Measurements from ENCODE around the gene TMEM131L. TPM values are rescaled to one million over a fixed set of nuclear protein-coding genes. Genes with fewer than 3 reads are reported as not detected.

The TMEM131L gene
- polyA plus RNA-seq, 1 donor (not counting 4 experiments of a cell fraction or from before 2014, with no cell fraction given): 10.3 TPM

- H3K4me1 ChIP-seq (ENCODE audit: control insufficient read depth, extremely low read depth, insufficient read depth, low read length): peaks cover 17% of the 10 kb centered on the region
These were observed 129.9 kb downstream of the TMEM131L start for GRCh38 chr4:153595894-153596601.

DNA sequence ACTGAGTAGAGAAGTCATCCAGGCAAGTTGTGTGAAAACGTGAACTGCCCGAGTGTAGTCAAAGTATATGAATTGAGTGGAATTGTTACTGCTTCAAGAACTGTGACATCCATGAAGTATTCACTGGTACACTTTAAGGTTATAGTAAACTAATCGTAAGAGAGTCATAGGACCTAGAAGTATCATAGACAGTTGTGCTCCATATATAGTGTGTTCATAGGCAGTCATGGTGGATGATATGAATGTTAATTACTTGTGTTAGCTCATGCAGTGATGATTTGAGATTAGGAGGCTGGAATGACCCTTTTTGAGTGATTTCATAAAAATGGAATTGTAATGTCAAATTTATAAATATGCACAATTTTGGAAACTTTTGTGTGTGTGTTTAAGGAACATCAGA lies 136.6 kb downstream of the TMEM131L start:
- dilution Hi-C loops (cut with MboI; ENCODE audit: extremely low pct_ligation_motif_present, low sequenced_read_pairs): no loop called here
- Histone ChIP-seq H3K79me2 (ENCODE audit: control insufficient read depth, insufficient read depth, low read length) (no peaks in the 10 kb centered on the region), H3K9me3 (ENCODE audit: control insufficient read depth, low read depth, low read length) (no peaks in the 10 kb centered on the region), H3K4me1 (ENCODE audit: control insufficient read depth, extremely low read depth, insufficient read depth, low read length) (no peaks in the 10 kb centered on the region), H3K36me3 (ENCODE audit: control insufficient read depth in 2 of 2, extremely low read depth in 1 of 2, insufficient read depth in 2 of 2, low read length in 2 of 2) (peaks cover 7 to 15% of the 10 kb centered on the region in 2 experiments), H3K4me3 (ENCODE audit: control insufficient read depth in 2 of 3, extremely low read depth in 1 of 3, insufficient read depth in 2 of 3, low read depth in 1 of 3, low read length in 3 of 3) (no peak overlapping the region), H3K9ac (ENCODE audit: control insufficient read depth, extremely low read depth, insufficient read depth, low read length) (no peak overlapping the region), H3K4me2 (ENCODE audit: control insufficient read depth, extremely low read depth, insufficient read depth, low read depth, low read length) (no peak overlapping the region), H3K27me3 (ENCODE audit: control insufficient read depth, extremely low read depth, insufficient read depth, low read length) (no peaks in the 10 kb centered on the region), H4K20me1 (ENCODE audit: control insufficient read depth, extremely low read depth, insufficient read depth, low read length) (no peaks in the 10 kb centered on the region), H3K9me1 (ENCODE audit: control insufficient read depth, extremely low read depth, insufficient read depth, low read length) (no peaks in the 10 kb centered on the region), H2AFZ (ENCODE audit: control insufficient read depth, low read length) (no peak overlapping the region), H3K27ac (ENCODE audit: control insufficient read depth, insufficient read depth, low read length) (no peak overlapping the region)
- TF ChIP-seq CTCF (optimal IDR thresholded peaks at IDR 0.05 in 1 of 3, IDR thresholded peaks at IDR 0.05 in 1 of 3, conservative IDR thresholded peaks at IDR 0.05 in 1 of 3; ENCODE audit: extremely low read depth in 1 of 3, insufficient read depth in 2 of 3, low read length in 3 of 3) (no peak), EZH2 (IDR thresholded peaks at IDR 0.05; ENCODE audit: low read length) (no peak)
- no peak for FAIRE-seq
- DNase-seq (ENCODE audit: low read depth, low spot score): no peak

More at GRCh38 chr4:153595894-153596601, 129.9 kb downstream of the TMEM131L start:
- dilution Hi-C loops (cut with MboI; ENCODE audit: extremely low pct_ligation_motif_present, low sequenced_read_pairs): no loop called here
- FAIRE-seq (peak; percentile 90), DNase-seq (ENCODE audit: low read depth, low spot score) (peak; percentile 13)
- Histone ChIP-seq H3K27me3 (ENCODE audit: control insufficient read depth, extremely low read depth, insufficient read depth, low read length) (no peaks in the 10 kb centered on the region), H3K9me3 (ENCODE audit: control insufficient read depth, low read depth, low read length) (no peaks in the 10 kb centered on the region), H4K20me1 (ENCODE audit: control insufficient read depth, extremely low read depth, insufficient read depth, low read length) (no peaks in the 10 kb centered on the region), H3K36me3 (ENCODE audit: control insufficient read depth in 2 of 2, extremely low read depth in 1 of 2, insufficient read depth in 2 of 2, low read length in 2 of 2) (peaks cover 0 to 9% of the 10 kb centered on the region in 2 experiments), H3K4me2 (ENCODE audit: control insufficient read depth, extremely low read depth, insufficient read depth, low read depth, low read length) (peak overlapping the region; percentile 47), H3K27ac (ENCODE audit: control insufficient read depth, insufficient read depth, low read length) (no peak overlapping the region), H2AFZ (ENCODE audit: control insufficient read depth, low read length) (no peak overlapping the region), H3K9ac (ENCODE audit: control insufficient read depth, extremely low read depth, insufficient read depth, low read length) (no peak overlapping the region), H3K79me2 (ENCODE audit: control insufficient read depth, insufficient read depth, low read length) (no peaks in the 10 kb centered on the region), H3K9me1 (ENCODE audit: control insufficient read depth, extremely low read depth, insufficient read depth, low read length) (peaks cover 3% of the 10 kb centered on the region), H3K4me3 (ENCODE audit: control insufficient read depth in 2 of 3, extremely low read depth in 1 of 3, insufficient read depth in 2 of 3, low read depth in 1 of 3, low read length in 3 of 3) (no peak overlapping the region)
- no peak for TF ChIP-seq EZH2 (IDR thresholded peaks at IDR 0.05; ENCODE audit: low read length)
- no peak for TF ChIP-seq CTCF (optimal IDR thresholded peaks at IDR 0.05 in 1 of 3, IDR thresholded peaks at IDR 0.05 in 1 of 3, conservative IDR thresholded peaks at IDR 0.05 in 1 of 3; ENCODE audit: extremely low read depth in 1 of 3, insufficient read depth in 2 of 3, low read length in 3 of 3)

Data from keratinocyte (primary cell).